ENCODE measurements around the gene SH3BP5.

GRCh38 chr3:15262021-15262420 is 70.4 kb downstream of the SH3BP5 start:
- TF ChIP-seq POLR2A (IDR thresholded peaks at IDR 0.05; ENCODE audit: low read depth, low read length) (no peak), PAX5 (IDR thresholded peaks at IDR 0.05; ENCODE audit: insufficient read depth, low read length, severe bottlenecking) (no peak)
